ENCODE data around the gene JADE1.

Gene JADE1

GRCh38 chr4:128859887-128860677, 50.6 kb downstream of the JADE1 start:
- H3K4me1 Mint-ChIP-seq, result peaks cover 53% of the 10 kb centered on the region
- DNase-seq, result no peak
- H3K36me3 Mint-ChIP-seq (ENCODE audit: low read depth), result peaks cover 71% of the 10 kb centered on the region
- TF ChIP-seq CTCF (IDR thresholded peaks at IDR 0.05), result no peak
- peak overlapping the region; percentile 86 for H3K27ac Mint-ChIP-seq
- no peaks in the 10 kb centered on the region for H3K9me3 Mint-ChIP-seq
- H3K4me3 Mint-ChIP-seq, result no peak overlapping the region
- peaks cover 8% of the 10 kb centered on the region for H3K27me3 Mint-ChIP-seq (ENCODE audit: low read depth, poor library complexity)

- Mint-ChIP-seq H3K36me3 (ENCODE audit: low read depth) (peaks cover 78% of the 10 kb centered on the region), H3K9me3 (no peaks in the 10 kb centered on the region), H3K27ac (peak overlapping the region; percentile 76), H3K27me3 (ENCODE audit: low read depth, poor library complexity) (peaks cover 8% of the 10 kb centered on the region), H3K4me3 (no peak overlapping the region), H3K4me1 (peaks cover 35% of the 10 kb centered on the region)
- no peak for DNase-seq
- no peak for TF ChIP-seq CTCF (IDR thresholded peaks at IDR 0.05)
Measured at GRCh38 chr4:128861856-128862518, 52.5 kb downstream of the JADE1 start.

GRCh38 chr4:128862608-128863311, 53.3 kb downstream of the JADE1 start:
- peak; percentile 7 for DNase-seq
- peaks cover 76% of the 10 kb centered on the region for H3K36me3 Mint-ChIP-seq (ENCODE audit: low read depth)
- no peak for TF ChIP-seq CTCF (IDR thresholded peaks at IDR 0.05)
- peak overlapping the region; percentile 77 for H3K27ac Mint-ChIP-seq
- H3K4me3 Mint-ChIP-seq, result no peak overlapping the region
- H3K27me3 Mint-ChIP-seq (ENCODE audit: low read depth, poor library complexity), result peaks cover 8% of the 10 kb centered on the region
- peaks cover 35% of the 10 kb centered on the region for H3K4me1 Mint-ChIP-seq
- no peaks in the 10 kb centered on the region for H3K9me3 Mint-ChIP-seq

GRCh38 chr4:128863312-128864075, 54.0 kb downstream of the JADE1 start:
- DNase-seq, result peak; percentile 90
- H3K27ac Mint-ChIP-seq, result peak overlapping the region; percentile 77

More at GRCh38 chr4:128863312-128864075, 54.0 kb downstream of the JADE1 start:
- Mint-ChIP-seq H3K4me1 (peaks cover 36% of the 10 kb centered on the region), H3K36me3 (ENCODE audit: low read depth) (peaks cover 74% of the 10 kb centered on the region), H3K9me3 (no peaks in the 10 kb centered on the region), H3K4me3 (no peak overlapping the region), H3K27me3 (ENCODE audit: low read depth, poor library complexity) (peaks cover 8% of the 10 kb centered on the region)
- peak; percentile 80 for TF ChIP-seq CTCF (IDR thresholded peaks at IDR 0.05)
